Type B pancreatic cell (in vitro differentiated cells): ENCODE results near the gene PIH1D1. TPM values are rescaled to one million over a fixed set of nuclear protein-coding genes. Genes with fewer than 3 reads are reported as not detected.

Source experiments
- DNase-seq: peaks from one replicate; pipeline ENCODE4 v3.0.0; 2021; ENCODE audit warnings: mixed read lengths; ENCODE audit not compliant: unreplicated experiment; ENCODE audit errors: extremely low spot score
- H3K27ac Mint-ChIP-seq: 2 replicates; pipeline ENCODE4 v1.8.0; 2021; ENCODE audit warnings: mild to moderate bottlenecking, mixed read lengths
- H3K27me3 Mint-ChIP-seq: 2 replicates; pipeline ENCODE4 v1.8.0; 2021; ENCODE audit warnings: mixed read lengths
- H3K36me3 Mint-ChIP-seq: 2 replicates; pipeline ENCODE4 v1.8.0; 2021; ENCODE audit warnings: mixed read lengths
- H3K4me1 Mint-ChIP-seq: one replicate; pipeline ENCODE4 v1.8.0; 2021; ENCODE audit warnings: mixed read lengths; ENCODE audit not compliant: unreplicated experiment
- H3K4me3 Mint-ChIP-seq: 2 replicates; pipeline ENCODE4 v1.8.0; 2021; ENCODE audit warnings: mild to moderate bottlenecking, mixed read lengths
- H3K9me3 Mint-ChIP-seq: 2 replicates; pipeline ENCODE4 v1.8.0; 2021; ENCODE audit warnings: mixed read lengths
- total RNA-seq: library from RNA; stranded (reverse); gene quantifications from 2 replicates; pipeline ENCODE4 v1.2.1, GENCODE V29; 2021; ENCODE audit warnings: low replicate concordance
- TF ChIP-seq, protein P1 (sequence below): fragments of 200-600 bp; sonication (generic); conservative IDR thresholded peaks from 2 replicates; pipeline ENCODE4 v1.5.0; 2021; ENCODE audit warnings: antibody characterized with exemption, mild to moderate bottlenecking

The PIH1D1 gene
- total RNA-seq, 1 donor from 2014 or later: 93.3 TPM

DNA sequence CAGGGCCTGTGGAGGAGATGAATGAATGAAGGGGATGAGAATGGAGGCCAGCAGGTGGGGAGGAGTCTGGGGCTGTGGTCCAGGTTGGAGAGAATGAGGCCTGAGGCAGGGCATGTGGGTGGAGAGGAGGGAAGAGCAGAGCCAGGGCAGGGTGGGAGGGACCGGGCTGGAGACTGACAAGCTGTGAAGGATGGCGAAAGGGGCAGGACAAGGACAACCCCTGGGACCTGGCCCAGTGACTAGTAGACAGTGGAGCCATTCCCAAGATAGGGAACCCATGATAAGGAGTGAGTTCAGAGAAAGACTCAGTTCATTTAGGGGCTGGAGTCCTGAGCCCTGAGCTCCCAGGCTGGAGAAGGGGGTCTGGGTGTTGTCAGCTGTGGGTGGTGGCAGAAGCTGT, 31.4 kb downstream of the PIH1D1 start:
- TF ChIP-seq, protein P1, sequence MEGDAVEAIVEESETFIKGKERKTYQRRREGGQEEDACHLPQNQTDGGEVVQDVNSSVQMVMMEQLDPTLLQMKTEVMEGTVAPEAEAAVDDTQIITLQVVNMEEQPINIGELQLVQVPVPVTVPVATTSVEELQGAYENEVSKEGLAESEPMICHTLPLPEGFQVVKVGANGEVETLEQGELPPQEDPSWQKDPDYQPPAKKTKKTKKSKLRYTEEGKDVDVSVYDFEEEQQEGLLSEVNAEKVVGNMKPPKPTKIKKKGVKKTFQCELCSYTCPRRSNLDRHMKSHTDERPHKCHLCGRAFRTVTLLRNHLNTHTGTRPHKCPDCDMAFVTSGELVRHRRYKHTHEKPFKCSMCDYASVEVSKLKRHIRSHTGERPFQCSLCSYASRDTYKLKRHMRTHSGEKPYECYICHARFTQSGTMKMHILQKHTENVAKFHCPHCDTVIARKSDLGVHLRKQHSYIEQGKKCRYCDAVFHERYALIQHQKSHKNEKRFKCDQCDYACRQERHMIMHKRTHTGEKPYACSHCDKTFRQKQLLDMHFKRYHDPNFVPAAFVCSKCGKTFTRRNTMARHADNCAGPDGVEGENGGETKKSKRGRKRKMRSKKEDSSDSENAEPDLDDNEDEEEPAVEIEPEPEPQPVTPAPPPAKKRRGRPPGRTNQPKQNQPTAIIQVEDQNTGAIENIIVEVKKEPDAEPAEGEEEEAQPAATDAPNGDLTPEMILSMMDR: no peak
- peaks cover 24% of the 10 kb centered on the region for H3K4me1 Mint-ChIP-seq
- H3K9me3 Mint-ChIP-seq: no peaks in the 10 kb centered on the region
- DNase-seq: no peak
- H3K36me3 Mint-ChIP-seq: no peaks in the 10 kb centered on the region
- H3K4me3 Mint-ChIP-seq: no peak overlapping the region
- H3K27me3 Mint-ChIP-seq: peaks cover 92% of the 10 kb centered on the region
- peak overlapping the region; percentile 27 for H3K27ac Mint-ChIP-seq

DNA sequence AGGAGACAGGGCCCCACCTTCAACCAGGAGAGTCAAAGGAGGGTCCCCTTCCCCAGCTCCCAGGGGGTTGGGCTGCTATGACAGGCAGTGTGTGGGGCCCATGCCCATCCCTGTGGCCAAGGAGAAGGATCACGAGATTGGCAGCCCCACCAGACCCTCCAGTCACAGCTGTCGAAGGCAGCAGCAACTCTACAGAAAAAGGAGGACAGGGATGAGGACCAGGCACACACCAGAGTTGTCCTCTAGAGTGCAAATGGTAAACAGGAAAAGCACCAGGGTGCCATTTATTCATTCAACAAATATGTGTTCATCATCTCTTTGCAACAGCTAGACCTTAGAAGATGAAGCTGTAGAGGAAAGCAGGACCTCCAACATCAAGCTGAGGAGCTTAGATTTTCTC, 32.4 kb downstream of the PIH1D1 start:
- H3K27me3 Mint-ChIP-seq: peaks cover 81% of the 10 kb centered on the region
- no peaks in the 10 kb centered on the region for H3K36me3 Mint-ChIP-seq
- no peak overlapping the region for H3K27ac Mint-ChIP-seq
- no peaks in the 10 kb centered on the region for H3K9me3 Mint-ChIP-seq
- DNase-seq: no peak
- TF ChIP-seq, protein P1: no peak
- H3K4me3 Mint-ChIP-seq: no peak overlapping the region
- peaks cover 24% of the 10 kb centered on the region for H3K4me1 Mint-ChIP-seq

DNA sequence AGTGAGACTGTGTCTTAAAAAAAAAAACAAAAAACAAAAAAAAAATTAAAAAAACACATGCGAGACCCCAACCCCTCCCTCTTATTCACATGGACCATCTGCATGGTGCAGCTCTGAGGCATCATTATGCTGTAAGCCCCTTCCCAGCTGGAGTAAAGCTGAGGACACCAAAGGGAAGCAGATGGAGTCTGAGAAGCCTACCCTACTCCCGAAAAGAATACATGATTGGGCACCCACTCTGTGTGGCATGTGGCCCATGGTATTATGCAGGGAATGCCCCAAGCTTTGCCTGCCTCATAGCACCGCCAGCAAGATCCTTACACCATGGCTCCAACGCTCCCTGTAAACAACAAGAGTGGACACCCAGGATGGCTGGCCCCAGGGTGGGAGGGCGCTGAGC, 33.1 kb downstream of the PIH1D1 start:
- peaks cover 25% of the 10 kb centered on the region for H3K4me1 Mint-ChIP-seq
- H3K4me3 Mint-ChIP-seq: no peak overlapping the region
- peaks cover 76% of the 10 kb centered on the region for H3K27me3 Mint-ChIP-seq
- no peak for DNase-seq
- no peaks in the 10 kb centered on the region for H3K36me3 Mint-ChIP-seq
- H3K9me3 Mint-ChIP-seq: no peaks in the 10 kb centered on the region
- no peak overlapping the region for H3K27ac Mint-ChIP-seq
- TF ChIP-seq, protein P1: no peak

DNA sequence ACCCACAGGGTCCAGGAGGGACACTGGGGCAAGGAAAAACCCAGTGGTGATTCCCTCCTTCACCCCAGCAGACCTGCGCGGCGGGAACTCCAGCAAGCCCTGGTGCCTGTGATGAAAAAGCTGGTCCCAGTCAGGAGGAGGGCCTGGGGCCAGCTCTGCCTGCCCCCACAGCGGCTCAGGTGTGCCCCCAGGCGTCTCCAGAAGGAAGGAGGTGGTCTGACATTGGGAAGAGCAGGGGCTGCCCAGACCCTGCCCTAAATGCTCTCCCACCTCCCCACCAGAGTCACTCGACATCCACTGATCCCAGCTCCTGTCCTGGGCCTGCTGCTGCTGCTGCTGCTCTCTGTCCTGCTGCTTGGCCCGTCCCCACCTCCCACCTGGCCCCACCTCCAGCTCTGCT, 34.5 kb downstream of the PIH1D1 start:
- Mint-ChIP-seq H3K27me3 (peaks cover 77% of the 10 kb centered on the region), H3K4me3 (no peak overlapping the region), H3K9me3 (no peaks in the 10 kb centered on the region), H3K4me1 (peaks cover 32% of the 10 kb centered on the region), H3K36me3 (no peaks in the 10 kb centered on the region), H3K27ac (no peak overlapping the region)
- no peak for DNase-seq
- TF ChIP-seq, protein P1: no peak

DNA sequence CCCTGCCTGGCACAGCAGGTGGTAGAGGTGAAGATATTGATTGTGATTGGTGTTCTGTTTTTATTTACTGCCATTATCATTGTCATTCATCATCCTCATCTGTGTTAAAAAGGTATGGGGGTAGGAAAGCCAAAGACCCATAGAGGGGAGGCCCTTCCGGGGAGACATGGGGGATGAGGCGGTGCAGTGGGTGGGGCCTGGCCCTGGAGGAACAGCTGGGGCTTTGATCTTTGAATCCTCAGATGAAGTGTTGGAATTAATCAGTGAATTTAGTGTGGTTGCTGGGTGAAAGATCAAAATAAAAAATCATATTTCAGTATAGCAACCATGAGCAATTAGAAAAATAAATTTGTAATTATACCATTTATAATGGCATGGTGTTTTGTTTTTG, 35.8 kb downstream of the PIH1D1 start:
- H3K36me3 Mint-ChIP-seq: no peaks in the 10 kb centered on the region
- no peak overlapping the region for H3K4me3 Mint-ChIP-seq
- H3K27ac Mint-ChIP-seq: peak overlapping the region; percentile 6
- no peaks in the 10 kb centered on the region for H3K9me3 Mint-ChIP-seq
- peaks cover 31% of the 10 kb centered on the region for H3K4me1 Mint-ChIP-seq
- no peak for DNase-seq
- TF ChIP-seq, protein P1: no peak
- H3K27me3 Mint-ChIP-seq: peaks cover 68% of the 10 kb centered on the region
